GM19023 (cell line): ENCODE data around the gene CTSS.

Source experiments
- ATAC-seq: cut with Tn5 transposase; IDR thresholded peaks from one replicate; pipeline ENCODE4 v1.9.1; 2021; ENCODE audit warnings: mild to moderate bottlenecking, moderate library complexity; ENCODE audit not compliant: unreplicated experiment

CTSS gene

DNA sequence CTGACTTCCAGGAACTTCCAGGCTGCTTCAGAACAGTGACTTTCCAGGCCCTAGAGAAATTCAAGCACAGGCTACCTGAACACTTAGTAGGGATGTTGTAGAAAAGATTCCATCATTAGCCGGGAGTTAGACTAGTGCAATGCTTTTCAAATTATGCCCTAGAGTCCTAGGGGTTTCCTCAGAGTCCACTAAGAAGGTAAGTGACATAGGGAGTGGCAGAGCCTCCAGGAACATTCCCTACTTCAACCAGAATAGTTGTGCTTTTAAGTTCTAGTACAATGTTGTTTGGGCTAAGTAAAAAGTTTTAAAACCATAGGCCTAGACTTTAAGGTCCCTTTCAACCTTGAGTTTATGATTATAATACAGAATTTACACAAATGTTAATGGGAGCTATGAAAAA, 59.5 kb downstream of the CTSS start:
- no peak for ATAC-seq

DNA sequence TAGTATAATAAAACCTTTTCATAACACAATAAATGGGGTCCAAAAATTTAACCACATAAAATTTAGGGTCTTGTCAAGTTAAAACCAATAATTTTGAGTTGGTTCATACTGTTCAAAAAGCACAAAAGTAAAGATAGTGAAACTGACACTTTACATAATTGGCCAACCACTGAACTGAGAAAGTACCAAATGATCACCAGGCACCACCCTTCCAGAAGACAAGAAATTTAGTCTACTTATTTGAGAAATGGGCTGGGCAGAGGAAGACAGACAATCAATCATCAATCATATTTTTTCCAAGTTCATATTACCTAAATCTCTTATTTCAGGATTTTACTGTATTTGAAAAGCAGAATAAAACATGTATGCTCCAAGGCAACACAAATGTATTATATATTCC, 62.2 kb downstream of the CTSS start:
- no peak for ATAC-seq

DNA sequence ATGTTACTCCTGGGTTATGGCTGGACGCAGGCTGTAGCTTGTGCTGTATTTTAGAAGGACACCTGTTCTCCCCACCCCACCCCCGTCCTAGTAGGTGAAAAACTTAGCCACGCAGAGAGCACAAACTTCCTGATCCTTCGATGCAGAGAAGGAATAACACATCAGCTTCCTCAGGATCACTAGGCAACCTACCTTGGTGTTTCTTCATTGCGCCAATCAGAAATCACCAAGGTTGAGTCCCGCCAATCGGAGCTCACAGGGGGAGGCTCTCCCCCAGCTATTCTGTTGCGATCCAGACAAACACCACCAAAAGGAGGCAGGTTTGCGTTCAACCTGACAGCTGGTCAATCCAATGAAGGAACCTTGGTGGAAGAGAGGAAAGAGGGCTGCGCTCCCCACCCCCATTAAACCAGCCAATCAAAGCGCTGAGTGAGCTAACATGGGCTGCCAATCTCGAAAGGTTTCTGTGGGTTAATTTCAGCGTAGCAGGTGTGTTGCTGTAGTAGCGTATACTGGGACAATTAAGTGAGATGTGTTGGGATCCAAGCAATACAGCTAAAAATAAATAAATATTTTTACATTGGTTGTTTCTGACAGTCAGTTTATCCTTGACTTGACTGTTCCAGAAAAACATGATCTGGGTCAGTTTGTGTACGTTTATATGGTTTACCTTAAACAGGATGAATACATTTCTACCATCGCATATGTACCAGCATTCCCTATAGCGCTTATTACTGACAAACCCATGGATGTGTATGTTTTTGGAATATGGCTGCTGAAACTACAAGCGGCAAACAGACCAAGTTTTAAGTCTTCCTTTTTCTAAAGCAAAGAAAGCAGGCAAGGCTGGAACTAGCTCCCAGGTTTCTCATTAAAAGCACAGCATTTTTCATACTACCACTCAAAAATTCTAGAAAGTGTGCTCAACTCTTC, 68.3 kb downstream of the CTSS start, which contains the start of gene GOLPH3L:
Gene GOLPH3L, minus strand, starts transcription at position 160 of the 933 bp plus-strand sequence. CDS start 2,316 bp downstream, outside the sequence.
- ATAC-seq, result peak; percentile 99

DNA sequence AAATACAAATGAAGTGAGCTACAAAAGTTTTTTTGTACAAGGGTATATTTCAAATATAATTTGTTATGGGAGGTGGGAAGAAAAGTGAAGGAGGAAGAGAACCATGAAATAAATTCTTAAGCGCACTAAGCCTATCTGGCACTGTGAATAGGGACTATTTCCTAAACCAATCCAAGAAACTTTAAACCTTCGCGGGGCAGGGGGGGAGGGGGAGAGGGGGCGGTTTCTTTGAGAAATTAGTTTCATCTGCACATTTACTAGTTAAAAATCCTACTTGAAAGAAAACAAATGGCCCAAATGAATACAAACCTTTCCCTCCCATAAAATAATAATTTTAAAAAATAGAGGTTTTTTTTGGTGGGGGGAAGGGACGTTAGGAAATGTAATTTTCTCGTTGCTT, 69.0 kb downstream of the CTSS start:
- no peak for ATAC-seq

DNA sequence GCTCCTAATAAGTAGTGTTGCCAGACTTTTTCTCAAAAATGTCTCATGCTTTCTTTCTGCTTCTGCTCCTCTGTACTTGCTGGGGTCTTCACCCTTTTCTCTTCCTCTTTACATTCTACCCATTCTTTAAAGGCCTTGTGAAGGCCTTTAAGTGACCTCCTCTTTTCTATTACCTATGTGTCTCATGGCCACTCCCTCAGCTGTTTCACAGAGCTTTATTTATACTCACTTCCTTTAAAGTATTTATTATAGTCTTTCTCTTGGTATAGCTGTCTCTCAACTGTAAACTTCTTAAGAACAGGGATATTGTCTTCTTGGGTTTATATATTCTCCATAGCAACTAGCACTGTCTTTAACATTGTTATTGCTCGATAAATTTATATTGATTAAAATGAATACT, 69.4 kb downstream of the CTSS start:
- no peak for ATAC-seq

DNA sequence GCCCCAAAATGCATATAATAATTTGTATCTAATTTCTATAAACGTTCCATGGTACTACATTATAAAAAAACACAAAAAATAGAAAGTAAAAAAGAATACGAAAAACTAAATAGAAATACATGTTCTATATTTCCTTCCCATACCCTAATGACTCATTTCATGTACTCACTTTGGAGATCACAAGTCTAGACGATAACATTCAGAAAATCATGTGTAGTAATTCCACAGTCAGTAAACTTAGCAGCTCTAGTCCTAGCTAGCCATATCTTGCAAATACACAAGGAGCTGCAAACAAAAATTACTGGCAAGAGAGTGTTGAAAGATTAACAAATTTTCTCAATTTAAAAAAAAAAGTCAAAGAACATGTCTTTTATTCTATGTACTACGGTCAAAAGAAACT, 70.0 kb downstream of the CTSS start:
- ATAC-seq, result no peak

DNA sequence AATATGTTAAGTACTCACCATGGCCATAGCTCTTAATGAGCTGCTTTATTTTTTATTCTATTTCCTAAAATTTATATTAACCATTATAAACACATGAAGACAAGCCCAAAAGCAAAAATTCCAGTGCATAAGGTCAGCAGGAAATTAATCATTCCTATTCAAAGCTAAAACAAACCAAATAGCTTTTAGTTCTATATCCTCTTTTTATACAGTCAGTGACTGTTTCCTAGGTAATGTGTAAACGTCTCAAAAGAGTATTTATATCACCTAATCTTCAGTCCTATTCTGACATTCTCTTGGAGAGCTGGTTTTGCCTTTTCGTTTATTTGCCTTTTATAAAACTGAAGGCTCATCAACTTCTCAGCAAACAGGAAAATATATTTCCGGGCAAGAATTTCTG, 72.9 kb downstream of the CTSS start:
- no peak for ATAC-seq

DNA sequence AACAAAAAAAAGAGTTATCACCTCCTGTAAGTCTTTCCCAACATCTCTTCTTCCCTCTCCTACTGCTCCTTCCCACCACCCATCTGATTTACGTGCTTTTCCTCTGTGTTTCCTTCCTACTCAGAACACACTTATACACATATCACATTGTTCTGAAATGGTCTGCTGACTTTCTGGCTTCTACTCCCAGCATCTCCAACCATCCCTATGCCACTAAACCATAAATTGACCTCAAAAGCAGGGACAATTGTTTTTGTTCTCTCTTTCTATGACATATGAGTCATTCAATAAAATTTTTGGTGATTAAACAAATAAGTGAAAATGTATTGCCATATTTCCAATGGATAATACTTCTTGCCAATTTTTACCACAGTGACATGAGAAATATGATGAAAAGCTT, 76.8 kb downstream of the CTSS start:
- no peak for ATAC-seq

DNA sequence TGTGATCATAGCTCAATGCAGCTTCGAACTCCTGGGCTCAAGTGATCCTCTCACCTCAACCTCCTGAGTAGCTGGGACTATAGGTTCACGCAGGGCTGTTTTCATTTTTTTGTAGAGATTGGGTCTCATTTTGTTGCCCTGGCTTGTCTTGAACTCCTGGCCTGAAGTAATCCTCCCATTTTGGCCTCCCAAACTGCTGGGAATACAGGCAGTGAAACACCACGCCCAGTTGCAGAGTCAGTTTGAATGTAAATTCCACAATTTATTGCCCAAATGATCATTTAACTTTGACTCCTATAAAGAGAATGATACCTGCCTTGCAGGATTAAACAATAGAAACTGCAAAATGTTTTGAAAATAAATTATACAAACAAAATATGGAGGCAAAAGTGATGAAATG, 79.3 kb downstream of the CTSS start:
- ATAC-seq, result no peak

DNA sequence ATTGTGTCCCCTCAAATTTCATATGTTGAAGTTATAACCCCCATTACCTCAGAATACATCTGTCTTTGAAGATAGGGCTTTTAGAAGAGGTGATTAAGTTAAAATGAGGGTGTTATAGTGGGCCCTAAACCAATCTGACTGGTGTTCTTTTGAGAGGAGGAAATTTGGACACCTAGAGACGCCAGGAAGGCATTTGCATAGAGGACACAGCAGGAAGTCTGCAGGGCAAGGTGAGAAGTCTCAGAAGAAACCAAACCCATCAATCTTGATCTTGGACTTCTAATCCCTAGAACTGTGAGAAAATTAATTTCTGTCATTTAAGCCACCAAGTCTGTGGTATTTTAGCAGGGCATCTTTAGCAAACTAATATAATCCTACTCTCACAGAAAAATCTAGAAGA, 81.7 kb downstream of the CTSS start:
- no peak for ATAC-seq
